COR-L47 (cell line): ENCODE results near the gene SCFD2.

Experiments used
- DNase-seq: peaks from one replicate; lab custom pipeline; 2025; lab: John Stamatoyannopoulos, UW

Gene SCFD2

GRCh38 chr4:52952540-52952939, 413.3 kb downstream of the SCFD2 start:
- DNase-seq: no peak

GRCh38 chr4:52951016-52951415, 414.8 kb downstream of the SCFD2 start:
- no peak for DNase-seq

DNA sequence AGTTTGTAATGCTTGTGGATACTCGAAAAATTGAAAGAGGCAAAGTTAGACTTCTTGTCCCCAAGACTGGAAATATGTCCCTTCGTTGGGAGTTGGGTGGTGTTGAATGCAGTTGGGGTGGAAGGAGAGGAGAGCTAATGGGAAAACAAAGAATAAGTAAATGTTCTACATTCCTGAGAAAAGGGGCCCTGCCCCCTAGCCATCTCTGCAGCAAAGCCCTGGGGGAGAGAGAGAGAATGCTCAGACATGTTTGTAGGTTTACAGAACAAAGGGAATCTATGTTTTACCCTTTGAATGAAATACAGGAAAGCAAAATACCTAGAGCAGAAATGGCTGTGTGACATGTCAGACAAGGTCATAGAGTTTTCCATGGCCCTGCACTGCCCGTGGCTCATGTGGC, 415.6 kb downstream of the SCFD2 start:
- DNase-seq: no peak

DNA sequence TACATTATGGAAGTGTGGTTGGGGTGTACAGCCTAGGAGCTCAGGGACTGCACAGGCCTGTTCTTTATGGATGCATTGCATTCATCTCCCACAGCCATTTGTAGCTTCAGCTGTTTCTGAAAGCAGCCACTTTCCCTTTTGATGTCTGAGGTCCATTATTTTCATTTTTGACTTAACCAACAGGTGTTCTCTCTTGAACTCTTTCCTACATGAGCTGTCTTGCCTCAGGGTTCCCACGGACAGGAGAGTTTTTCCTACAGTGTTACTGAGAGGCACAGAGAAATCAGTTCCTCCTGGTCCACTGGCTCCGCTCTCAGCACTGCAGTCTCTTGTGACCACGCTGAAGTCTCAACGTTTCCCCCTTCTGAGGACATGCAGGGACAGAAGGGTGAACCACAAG, 416.5 kb downstream of the SCFD2 start:
- DNase-seq: no peak

DNA sequence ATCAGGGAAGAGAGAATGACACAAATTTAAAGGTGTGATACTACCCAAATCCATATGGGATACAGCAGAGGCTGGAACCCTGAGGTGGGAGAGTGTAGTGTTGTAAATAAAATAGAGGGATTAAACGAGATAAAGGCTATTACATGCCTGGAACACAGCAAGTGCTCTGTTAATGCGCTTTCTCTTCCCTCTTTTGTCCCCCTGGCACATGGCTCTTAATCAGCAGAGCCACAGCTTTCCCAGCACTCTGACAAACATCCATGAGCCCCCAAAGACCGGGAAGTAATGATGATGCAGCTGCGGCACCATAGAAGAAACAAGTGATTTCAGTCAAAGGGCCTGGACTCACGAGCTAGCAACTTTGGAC, 417.8 kb downstream of the SCFD2 start:
- no peak for DNase-seq

- DNase-seq: no peak
These were observed 418.3 kb downstream of the SCFD2 start for GRCh38 chr4:52947401-52948056.

- no peak for DNase-seq
These were observed 419.0 kb downstream of the SCFD2 start for GRCh38 chr4:52946855-52947254.

DNA sequence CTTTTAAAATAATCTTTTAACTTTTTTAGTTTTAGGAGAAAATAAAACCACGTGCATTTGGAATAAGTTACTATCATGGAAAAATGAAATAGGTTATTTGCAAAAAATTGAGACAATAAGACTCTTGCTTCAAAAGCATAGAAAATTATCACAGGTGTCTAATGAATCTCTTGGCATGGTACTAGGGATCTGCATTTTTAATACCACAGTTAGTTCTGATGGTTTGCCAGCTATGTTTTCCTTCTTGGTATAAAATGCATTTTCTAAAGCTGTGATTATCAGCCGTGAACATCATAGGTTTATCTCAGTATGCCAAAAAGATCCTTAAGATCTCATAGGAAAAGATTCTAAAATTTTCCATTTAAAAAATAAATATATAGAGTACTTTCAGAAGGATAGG, 419.9 kb downstream of the SCFD2 start:
- DNase-seq: no peak

DNA sequence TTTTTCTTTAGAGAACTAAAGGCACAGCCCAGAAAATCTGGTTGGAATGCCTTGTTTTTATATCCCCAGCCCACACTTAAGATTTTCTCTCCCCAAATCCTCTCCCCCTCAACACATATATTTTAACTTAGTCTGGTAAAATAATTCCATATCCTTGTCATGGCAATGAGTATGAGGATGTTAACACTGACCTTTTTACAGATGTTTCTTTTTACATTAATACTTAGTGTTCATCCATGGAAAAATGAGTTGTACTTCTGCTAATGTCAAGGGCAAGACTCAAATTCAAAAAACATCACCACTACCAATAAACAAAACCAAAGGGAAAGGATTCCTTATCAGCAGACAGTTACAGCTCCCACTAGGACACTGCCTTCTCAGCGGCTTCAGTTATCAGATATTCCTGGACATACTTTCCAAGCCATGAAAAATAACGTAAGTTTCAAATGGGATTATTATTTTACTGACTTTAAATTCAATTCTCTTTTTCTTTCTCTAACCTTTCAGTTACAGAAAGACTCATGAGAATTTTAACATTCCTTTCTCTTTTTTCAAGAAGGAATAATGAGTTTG, 420.4 kb downstream of the SCFD2 start:
- DNase-seq: no peak

DNA sequence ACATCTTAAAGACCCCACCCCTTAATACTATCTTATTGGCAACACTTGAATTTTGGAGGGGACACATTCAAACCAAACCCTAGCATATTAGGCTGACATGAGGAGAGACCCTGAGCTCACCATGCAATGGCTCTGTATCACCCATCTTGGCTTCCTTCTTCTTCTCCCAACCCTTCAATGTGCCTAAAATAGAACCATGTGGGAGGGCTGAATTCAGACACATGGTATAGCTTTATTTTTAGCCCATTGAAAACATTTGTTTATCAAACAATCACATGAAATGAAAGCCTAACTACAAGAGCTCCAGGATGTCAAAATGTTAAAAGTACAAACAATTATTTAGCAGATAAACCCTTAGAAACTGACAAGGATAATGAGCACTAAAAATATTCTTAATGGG, 422.2 kb downstream of the SCFD2 start:
- DNase-seq: no peak

- DNase-seq: no peak
These were observed 422.9 kb downstream of the SCFD2 start for GRCh38 chr4:52942936-52943335.

DNA sequence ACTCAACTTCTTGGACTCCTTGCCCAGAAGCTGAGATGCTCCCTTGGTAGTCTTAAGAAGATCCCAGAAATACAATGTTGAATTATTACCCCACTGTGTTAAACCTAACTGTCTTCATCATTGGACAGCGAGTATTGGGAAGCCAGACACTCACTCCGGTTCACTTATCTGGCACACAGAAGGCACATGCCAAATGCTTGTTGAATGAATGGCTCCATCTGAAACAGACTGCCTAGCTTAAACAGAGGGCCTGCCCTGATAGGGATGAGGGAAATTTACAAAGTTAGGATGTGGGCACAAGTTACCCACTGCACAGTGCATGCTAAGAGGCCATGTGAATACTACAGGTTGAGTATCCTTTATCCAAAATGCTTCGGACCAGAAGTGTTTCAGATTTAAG, 424.4 kb downstream of the SCFD2 start:
- no peak for DNase-seq

DNA sequence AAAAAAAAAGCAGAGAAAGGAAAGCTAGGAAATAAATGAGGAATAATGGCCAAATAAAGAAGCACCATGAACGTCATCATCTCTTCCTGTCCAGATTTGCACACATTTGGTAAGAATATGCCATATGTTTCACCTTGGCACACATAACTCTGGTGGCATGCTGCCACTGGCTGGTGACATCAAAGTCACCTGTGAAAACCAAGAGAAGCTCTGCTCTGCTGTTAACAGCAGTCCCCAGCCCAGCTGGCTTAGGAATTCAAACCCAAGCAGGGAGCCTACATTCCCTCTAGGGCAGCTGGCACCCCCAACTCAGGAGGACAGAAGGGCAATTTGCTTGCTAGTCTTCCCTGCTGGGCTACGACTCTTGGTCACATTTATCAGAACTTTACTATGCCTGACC, 426.1 kb downstream of the SCFD2 start:
- no peak for DNase-seq

DNA sequence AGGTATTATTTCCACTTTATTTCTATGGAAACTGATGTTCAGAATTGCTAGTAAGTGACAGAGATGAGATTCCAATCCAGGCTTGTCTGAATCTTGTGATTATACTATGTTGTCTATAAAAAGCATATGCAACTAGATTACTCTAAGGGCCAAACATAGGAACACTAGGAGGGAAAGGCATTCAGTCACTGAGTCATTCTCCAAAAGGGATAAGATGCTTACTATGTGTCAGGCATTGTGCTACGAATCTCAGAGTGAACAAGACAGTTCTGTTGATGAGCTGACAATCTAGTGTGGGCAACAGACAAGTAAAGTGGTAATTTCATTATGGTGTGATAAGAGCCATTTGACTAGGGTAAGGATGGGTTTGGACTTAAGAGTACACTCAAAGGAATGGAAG, 426.5 kb downstream of the SCFD2 start:
- DNase-seq: no peak

- no peak for DNase-seq
These were observed 428.0 kb downstream of the SCFD2 start for GRCh38 chr4:52937829-52938228.

DNA sequence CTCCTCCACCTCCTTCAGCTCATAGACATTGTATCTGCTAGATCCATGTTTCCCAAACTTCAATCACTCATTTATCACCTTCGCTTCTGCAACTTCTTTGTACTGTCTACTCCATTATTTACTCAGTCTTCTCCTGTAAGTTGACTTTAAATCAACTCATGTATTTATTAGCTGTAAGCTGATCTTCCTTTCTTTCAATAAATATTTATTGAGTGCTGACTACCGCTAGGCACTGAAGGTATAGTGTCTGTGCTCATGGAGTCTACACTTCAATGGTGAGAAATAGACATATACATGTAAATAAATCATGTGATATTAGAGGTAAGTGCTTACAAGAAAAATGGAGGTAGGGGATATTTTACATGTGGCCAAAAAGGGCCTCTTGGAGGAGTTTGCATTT, 429.1 kb downstream of the SCFD2 start:
- no peak for DNase-seq

- DNase-seq: no peak
These were observed 430.5 kb downstream of the SCFD2 start for GRCh38 chr4:52935317-52935716.

DNA sequence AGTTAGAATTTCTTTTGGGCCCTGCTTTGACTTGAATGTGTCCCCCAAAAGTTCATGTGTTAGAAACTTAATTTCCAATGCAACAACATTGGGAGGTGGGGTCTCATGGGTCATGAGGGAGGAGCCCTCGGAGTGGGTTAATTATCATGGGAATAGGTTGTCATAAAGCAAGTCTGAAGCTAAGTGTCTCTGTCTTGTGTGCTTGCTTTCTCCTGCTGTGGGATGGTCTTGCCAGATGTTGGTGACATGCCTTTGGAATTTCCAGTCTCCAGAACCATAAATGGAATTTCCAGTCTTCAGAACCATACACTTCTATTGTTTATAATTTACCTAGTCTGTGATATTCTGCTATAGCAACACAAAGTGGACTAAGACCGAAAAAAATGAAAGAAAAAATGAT, 432.1 kb downstream of the SCFD2 start:
- no peak for DNase-seq

GRCh38 chr4:52932591-52933470, 433.0 kb downstream of the SCFD2 start:
- no peak for DNase-seq

DNA sequence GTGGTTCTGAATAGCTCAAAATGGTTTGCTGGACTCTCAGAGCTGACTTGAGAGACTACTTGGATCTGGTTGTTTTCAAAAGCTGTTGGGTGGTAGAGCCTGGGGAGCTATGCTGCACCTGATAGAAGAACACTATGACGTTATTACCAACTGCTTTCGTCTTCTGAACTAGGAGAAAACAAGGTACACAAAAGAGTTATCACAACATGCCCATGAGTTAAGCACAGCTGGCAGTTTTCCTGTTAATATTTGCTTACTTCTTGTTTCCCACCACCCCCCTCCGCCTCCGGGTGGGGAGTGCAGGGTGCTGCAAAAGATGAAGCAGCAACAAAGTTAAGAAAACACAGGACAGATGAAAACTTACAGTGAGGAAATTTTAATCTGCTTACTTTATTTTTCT, 434.6 kb downstream of the SCFD2 start:
- DNase-seq: no peak

- no peak for DNase-seq
These were observed 439.5 kb downstream of the SCFD2 start for GRCh38 chr4:52926196-52926974.

- no peak for DNase-seq
These were observed 440.3 kb downstream of the SCFD2 start for GRCh38 chr4:52925531-52925968.

DNA sequence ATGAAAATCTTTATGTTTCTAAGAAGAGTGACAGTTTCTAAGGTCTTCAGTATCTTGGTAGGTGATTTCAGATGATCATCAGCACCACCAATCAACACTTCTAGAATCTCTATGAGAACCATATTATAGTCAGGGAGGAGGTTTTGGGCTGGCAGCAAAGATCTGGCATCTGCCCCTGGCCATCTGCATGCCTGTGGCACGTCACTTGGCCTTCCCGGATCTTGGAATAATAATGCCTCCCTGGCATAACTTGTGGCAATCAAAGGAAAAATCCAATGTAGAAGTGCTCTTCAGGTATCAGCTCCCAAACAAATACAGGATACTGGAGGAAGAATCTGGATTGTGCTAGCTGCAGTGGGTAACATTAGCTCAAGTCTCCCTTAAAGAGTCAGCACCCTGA, 446.4 kb downstream of the SCFD2 start:
- DNase-seq: no peak
